ENCODE data around the gene DIP2A.
"Not testable (repeated sequence)": the region's sequence is repeated elsewhere in the genome, so short reads cannot be mapped to it uniquely, and the experiment has no call there.

The DIP2A gene

GRCh38 chr21:46426313-46427046 is 32.2 kb upstream of the DIP2A start:
- no peak for DNase-seq

GRCh38 chr21:46427516-46427915 is 31.2 kb upstream of the DIP2A start:
- no peak for DNase-seq

DNA sequence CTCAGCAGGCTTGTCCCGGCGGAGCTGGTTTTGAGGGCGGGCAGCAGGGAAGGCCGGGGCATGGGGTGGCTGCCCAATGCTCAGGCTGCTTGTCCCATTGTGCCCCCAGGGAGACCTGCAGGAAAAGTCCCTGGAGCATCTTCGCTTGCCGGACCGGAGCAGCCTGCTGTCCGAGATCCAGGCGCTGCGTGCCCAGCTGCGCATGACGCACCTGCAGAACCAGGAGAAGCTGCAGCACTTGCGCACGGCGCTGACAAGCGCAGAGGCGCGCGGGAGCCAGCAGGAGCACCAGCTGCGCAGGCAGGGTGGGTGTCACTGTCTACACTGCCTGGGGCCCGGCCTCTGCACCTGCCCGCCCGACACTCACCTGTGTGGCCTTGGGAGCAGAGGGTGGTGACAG is 30.4 kb upstream of the DIP2A start:
- DNase-seq = no peak

- no peak for DNase-seq
Measured at GRCh38 chr21:46428987-46429710, 29.5 kb upstream of the DIP2A start.

DNA sequence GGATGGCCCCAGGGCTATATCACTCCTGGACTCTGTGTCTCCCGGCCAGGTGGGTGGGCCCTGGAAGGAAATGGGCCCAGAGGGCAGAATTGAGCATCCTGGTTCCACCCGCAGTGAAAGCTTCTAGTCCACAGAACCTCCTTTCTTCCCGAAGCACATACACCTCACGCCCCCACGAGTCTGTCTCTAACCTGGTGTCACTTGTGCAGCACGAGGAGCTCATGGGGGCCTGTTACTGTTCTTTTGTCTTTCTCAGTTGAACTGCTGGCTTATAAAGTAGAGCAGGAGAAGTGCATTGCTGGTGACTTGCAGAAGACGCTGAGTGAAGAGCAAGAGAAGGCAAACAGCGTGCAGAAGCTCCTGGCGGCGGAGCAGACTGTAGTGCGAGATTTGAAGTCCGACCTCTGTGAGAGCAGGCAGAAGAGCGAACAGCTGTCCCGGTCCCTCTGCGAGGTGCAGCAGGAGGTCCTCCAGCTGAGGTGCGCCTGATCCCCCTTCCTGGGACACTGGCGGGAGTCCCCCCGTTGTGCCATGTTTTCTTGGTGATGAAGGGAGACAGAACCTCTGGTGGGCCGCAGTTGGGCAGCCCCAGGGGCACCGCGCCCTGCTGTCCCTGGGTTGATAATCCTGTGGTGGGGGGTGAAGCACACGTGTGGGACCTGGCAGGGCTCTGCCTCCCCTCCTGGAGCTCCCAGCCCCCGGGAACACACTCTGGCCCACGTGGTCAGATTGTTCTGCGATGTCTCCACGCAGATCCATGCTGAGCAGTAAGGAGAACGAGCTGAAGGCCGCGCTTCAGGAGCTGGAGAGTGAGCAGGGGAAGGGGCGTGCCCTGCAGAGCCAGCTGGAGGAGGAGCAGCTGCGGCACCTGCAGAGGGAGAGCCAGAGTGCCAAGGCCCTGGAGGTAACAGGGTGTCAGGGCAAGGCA is 28.7 kb upstream of the DIP2A start:
- no peak for DNase-seq

- DNase-seq = no peak
Measured at GRCh38 chr21:46431448-46431847, 27.2 kb upstream of the DIP2A start.

- no peak for DNase-seq
Measured at GRCh38 chr21:46431884-46432488, 26.7 kb upstream of the DIP2A start.

DNA sequence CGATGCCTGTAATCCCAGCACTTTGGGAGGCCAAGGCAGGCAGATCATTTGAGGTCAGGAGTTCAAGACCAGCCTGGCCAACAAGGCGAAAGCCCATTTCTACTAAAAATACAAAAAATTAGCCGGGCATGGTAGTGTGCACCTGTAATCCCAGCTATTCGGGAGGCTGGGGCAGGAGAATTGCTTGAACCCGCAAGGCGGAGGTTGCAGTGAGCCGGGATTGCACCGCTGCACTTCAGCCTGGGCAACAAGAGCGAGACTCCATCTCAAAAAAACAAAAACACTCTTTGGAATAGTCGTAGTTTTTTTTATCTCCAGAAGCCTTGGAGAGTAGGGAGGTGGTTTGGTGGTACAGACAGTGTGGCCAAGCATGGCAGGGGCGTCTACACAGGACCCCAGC is 25.6 kb upstream of the DIP2A start:
- not testable (repeated sequence) for DNase-seq

- DNase-seq = no peak
Measured at GRCh38 chr21:46434322-46434958, 24.3 kb upstream of the DIP2A start.

DNA sequence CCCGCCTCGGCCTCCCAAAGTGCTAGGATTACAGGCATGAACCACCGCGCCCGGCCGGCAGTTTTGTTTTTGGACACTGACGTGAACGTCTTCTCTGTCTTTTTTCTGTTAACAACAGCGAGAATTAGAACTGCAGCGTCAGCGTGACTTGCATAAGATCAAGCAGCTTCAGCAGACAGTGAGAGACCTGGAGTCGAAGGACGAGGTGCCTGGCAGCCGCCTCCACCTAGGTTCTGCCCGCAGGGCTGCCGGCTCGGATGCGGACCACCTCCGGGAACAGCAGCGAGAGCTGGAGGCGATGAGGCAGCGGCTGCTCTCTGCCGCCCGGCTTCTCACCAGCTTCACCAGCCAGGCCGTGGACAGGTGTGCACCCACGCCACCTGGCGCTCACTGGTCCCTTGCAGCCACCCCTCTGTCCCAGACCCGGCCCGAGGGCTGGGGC is 22.9 kb upstream of the DIP2A start:
- no peak for DNase-seq

DNA sequence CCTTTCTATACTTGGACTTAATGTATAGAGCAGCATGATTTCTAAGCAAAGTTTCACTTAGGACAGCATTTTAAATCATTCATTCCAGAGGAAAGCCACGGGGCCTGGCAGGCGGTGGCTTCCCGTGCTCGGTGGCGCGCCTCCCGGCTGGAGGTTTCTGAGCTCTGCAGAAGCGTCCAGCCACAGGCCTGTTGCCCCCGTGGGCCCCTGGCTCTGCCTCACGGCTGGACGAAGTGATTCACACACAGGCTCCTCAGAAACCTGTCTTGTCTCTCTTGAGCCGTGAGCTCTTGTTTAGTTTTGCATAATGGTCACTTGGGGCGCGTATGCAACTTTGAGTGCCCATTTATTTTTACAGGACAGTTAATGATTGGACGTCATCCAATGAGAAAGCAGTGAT is 22.1 kb upstream of the DIP2A start:
- no peak for DNase-seq

DNA sequence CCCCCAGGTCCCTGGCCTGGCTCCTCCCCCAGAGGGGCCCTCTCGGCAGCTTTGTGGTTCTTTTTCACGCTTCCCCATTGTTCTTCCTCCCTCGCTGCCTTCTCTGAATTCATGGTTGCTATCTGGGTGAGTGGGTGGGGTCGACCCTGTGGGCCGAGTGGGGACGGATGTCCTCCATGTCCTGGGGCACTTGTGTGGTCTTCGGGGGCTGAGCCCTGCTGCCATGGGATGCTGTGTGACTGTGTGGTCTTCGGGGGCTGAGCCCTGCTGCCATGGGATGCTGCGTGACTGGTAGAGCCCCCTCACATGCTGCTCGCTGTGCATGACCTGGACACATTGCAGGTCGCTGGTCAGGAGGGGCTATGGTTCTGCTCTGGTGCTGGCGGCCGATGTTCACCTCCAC is 21.6 kb upstream of the DIP2A start:
- DNase-seq = no peak

- DNase-seq = no peak
Measured at GRCh38 chr21:46437511-46437910, 21.2 kb upstream of the DIP2A start.

GRCh38 chr21:46438241-46438640 is 20.4 kb upstream of the DIP2A start:
- DNase-seq = no peak

DNA sequence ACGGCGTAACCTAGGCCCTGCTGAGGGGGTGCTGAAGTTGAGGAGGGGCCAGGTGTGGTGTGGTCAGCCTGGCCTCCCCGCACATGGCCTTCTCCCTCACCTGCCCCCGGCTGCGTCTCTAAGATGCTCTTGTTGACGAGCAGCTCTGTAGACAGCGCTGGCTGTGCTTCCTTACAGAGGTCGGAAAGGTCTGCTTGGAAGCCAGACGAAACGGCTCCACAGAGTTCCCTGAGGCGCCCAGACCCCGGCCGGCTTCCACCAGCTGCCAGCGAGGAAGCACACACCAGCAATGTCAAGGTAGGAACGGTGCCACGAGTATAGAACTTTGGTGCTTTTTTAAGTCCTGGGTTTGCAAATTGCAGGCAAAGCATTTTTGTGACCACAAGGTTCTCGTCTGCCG is 18.8 kb upstream of the DIP2A start:
- no peak for DNase-seq

- DNase-seq = no peak
Measured at GRCh38 chr21:46441331-46441730, 17.4 kb upstream of the DIP2A start.

DNA sequence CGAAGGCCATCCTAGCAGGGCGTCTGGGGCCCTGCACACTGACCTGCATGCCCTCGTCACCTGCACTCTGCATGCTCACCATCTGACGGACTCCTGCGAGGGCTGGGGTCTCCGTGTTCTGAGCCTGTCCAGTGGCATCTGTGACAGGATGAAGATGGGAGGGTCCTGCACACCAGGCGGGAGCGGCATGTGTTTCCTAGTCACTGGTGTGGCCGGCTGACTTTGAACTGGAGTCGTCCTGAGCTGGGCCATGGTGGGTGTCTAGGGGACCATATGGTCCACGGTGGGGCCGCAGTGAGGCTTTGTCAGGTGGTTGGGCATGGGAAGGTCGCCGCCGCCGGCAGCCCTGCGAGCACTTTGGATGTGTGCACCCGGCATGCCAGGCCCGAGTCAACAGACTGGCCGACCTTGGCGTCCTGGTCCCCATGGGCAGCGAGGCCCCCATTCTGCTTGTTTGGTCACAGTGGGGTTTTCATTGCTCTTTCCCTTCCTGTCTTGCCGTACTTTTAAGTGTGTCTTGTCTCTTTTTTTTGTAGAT is 16.7 kb upstream of the DIP2A start:
- DNase-seq = no peak

- DNase-seq = no peak
Measured at GRCh38 chr21:46442938-46443337, 15.8 kb upstream of the DIP2A start.

- no peak for DNase-seq
Measured at GRCh38 chr21:46443910-46444309, 14.8 kb upstream of the DIP2A start.

GRCh38 chr21:46448108-46448507 is 10.6 kb upstream of the DIP2A start:
- DNase-seq = no peak

- not testable (repeated sequence) for DNase-seq
Measured at GRCh38 chr21:46448855-46449254, 9.8 kb upstream of the DIP2A start.

GRCh38 chr21:46452710-46453109 is 6.0 kb upstream of the DIP2A start:
- DNase-seq = no peak
